ENCODE data around the gene ABTB1.

The ABTB1 gene

DNA sequence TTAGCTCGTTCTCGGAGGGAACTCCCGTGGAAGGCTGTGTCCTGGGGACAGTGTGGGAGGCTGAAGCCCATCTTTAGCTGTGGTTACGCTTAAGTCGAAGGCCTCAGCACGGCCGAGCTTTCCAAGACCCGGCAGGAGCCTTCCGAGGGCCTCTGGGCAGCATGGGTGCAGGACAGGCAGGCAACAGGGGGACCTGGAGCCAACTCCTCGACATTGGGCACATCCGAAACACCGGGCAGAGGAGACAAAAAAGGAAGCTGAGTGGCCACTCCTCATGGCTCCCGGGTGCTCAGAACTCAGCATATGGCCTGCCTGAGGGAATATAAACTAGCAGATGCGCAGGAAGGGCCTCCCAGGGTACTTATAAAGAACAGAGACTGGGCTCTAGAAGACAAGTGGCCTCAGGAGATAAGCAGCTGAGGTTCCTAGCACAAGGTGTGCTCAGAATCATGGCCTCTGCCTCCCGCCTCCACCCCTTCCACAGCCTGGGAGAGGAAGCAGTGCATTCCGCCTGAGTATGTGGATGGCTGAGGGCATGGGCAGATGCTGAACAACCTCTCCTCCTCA lies 34.1 kb downstream of the ABTB1 start:
- no peak for DNase-seq (ENCODE audit: low spot score)

DNA sequence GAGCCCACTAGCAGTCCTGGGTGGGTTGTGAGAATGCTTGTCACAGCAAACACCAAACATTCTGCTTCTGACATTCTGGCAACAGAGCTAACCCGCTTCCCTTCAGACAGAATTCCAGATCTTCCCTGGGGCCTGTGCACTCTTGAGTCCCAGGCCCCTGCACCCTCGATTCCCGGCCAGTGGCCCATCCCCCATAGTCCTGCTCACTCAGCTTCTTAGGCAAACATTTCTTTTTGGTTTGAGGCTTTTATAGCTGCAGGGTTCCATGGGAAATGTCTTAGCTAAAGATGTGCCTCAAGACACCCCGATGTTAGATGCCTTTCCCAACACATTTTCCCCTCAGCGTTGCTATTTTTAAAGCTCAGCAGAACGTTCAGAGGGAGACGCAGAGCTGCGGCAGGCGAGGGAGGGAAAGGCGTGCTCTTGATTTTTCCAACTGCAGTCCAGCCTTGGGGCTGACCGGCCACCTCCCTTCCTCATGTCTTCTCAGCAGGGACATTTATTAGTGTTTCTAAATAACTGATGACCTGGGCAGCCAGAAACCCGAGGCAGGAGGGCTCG lies 35.2 kb downstream of the ABTB1 start:
- DNase-seq (ENCODE audit: low spot score): no peak

DNA sequence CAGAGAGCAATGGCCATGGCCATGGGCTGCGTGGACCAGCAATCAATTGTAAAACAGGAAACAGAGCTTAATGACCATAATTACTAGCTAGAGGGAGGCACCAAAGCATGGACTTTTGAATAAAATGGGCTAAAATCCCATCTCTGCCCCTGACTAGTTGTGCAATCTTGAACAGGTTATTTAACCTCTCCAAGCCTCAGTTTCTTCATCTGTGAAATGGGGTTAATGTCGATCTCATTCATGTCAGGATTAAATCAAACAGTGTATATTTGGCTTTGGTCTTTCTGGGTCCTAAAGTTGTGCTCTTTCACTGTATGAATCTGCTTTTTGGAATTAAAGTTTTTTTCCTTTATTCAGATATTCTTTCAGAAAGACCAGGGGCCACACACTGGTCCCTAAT lies 36.1 kb downstream of the ABTB1 start:
- DNase-seq (ENCODE audit: low spot score): no peak

DNA sequence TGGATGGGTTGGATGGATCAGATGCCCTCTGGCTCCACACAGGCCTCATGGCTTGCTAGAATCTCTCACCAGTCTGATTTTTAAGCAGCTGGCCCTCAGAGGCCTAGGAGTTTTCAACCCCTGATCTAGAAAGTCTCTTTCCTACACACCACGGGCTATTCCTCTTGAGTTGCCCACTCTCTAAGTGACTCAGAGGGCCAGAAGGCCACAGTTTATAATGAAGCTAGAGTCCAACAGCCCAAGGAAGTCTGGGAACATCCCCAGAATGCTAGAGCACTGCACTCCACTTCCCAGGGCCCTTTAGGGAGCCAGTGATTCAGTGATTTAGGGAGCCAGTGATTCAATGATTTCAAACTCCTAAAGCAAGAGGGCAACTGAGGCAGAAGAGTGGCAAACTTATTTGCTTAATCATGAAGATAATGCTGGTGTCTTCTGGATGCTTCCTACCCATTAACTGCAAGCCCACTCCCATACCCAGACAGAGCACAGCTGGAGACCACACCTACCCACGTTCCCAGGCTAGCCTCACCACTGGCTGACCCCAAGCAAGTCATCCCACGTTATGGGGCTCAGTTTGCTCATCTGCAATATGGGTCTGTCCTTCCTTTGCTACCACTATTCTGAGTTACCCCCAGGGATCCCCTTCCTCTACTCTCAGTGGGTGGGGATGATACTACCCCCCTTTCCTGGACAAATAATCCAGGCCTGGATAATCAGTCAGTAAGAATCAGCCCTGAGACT lies 36.7 kb downstream of the ABTB1 start:
- no peak for DNase-seq (ENCODE audit: low spot score)

DNA sequence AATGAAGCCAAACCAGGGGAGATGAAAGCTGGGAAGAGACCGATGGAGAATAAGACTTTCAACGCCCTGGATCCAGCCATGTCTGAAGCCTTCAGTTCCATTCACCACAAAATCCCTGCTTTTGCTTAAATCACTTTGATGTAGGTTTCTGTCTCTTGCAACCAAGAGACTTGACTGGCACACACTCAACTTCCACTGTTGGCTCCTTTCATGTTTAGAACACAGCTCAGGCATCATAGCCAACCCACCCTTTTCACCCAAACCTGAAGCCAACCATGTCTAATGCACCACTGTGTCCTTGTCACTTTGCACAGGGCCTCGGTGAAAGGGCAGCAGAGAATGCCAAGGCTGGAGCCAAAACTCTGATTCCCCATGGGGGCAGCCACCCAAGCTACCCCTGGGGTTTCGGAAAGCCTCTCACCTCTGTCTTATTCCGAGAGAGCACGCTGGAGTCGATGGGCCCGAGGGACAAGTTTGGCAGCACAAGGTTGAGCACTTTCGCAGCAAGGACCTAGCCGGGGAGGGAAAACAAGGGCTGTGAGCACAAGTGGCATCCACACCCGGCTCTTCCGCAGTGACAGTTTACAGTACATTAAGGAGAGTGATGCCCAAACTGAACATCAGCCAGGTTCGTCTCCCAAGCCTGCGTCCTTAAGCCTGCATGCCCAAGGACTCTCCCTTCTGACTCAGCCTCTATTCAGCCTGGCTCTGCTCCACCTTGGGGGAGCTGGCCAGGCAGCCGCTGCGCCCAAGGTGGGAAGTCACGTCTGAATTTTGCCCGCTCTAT lies 37.6 kb downstream of the ABTB1 start:
- DNase-seq (ENCODE audit: low spot score): no peak

DNA sequence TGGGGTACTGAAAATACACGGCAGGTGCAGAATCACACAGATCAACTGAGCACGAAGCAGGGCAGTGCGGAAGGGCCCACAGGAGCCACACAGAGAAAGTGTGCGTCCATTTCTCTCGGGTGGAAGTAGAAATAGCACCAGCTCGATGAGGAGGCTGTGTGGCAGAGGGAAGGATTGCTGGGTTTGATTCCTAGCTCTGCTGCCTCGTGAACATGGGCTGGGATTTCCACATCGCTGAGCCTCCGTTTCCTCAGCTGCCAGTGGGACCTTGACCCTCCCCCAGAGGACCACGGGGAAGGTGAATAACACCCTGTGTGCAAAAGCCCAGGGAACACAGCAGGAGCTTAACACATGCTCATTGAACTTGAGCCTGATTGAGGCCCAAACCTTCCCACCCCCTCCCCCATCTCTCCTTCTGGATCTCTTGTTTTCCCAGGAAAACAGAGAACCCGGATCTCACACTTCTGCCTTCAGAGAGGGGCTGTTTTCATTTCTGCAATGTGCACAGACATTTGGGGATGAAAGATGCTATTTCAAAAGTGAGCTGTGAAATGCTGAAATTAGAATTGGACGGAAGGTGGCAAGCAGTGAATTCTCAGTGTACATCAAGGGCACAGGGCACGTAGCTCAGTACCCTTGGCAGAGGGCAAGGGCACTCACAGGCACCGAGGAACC lies 38.4 kb downstream of the ABTB1 start:
- no peak for DNase-seq (ENCODE audit: low spot score)

DNA sequence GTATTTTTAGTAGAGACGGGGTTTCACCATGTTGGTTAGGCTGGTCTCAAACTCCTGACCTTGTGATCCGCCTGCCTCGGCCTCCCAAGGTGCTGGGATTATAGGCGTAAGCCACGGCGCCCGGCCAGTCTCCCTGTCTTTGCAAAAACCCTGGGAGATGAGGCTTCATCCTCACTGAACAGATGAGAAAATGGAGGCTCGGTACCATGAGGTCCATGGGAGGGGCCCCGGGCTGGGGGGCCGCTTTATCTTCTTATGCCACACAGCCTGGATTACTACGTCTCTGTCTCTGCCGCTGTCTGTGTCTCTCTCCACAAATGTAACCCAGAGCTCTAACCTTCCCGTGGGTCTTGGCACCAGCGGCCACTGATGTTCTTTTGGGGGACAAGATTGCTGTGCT lies 39.1 kb downstream of the ABTB1 start:
- no peak for DNase-seq (ENCODE audit: low spot score)

DNA sequence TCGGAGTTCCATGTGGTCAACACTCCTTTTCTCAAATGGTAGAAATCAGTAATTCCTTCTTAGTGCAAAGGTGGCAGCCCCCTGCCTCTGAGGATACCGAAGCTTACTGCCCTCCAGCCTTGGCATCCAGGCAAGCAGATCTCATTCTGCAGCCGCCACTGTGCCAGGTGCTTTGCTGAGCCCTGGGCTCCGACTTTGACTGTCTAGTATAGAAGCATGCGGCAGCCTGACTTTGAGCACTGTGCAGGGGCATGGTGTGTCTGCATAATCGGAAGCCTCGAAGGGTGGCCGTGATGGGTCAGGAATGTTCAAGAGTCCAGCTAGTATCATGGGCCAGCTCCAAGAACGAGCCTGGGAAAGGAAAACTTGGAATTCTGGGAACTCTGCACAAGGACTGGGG lies 39.7 kb downstream of the ABTB1 start:
- no peak for DNase-seq (ENCODE audit: low spot score)

DNA sequence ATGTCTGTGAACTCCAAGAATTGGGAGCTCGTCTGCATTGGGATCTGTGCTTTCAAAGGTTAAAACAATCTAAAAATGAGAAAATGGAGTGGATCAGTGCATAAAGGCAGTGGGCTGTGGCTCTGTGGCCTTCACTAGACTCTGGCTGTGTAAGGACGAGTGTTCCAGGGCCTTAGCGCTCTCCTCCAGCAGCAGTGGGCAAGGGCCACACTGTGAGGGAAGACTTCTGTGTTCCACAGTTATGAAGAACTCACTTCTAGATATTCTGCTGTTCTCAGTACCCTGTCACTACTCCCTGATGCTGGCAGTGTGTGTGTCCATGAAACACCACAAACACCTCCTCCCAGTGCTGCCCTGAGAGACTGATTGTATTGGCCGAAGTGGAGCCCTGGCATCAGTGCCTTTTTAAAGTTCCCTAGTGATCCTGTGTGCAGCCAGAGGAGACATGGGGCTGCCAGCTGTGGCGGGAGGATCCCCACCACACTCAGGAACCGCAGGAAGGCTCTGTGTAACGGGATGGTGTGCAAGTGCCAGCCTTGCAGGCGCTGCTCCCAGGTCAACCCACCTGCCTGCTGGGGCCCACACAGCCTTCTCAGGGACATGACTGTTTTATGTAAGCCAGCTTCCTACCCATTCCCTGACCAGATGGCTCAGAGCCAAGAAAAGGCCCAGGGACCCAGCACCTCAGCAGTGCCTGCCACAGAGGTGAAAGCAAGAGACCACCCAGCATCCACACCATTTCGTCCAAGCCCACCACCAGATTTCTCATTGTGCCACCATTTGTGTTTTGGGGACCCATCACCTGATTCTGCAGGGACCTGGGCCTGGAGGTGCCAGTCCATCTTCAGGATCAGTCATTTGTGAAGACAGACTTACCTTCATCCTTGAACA lies 40.4 kb downstream of the ABTB1 start:
- no peak for DNase-seq (ENCODE audit: low spot score)

DNA sequence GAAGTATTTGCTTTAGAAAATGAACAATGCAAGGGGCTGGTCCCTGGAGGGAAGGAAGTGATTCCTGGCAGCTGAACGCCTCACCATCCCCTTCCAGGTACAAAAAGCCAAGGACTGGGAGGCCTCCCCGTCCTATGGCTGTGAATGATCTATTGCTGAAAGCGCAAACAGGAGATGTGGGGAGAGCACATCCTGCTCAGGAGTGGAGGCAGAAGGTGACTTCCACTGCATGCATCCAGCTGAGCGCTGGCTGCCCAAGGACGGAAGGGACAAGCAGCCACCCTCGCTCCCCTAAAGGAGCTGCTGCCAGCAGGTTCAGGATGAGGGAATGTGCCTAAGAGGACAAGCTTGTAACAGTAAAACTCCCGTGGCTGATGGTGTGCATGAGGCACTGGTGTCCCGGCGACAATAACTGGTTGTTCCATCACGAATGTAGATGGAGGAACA lies 41.4 kb downstream of the ABTB1 start:
- no peak for DNase-seq (ENCODE audit: low spot score)

DNA sequence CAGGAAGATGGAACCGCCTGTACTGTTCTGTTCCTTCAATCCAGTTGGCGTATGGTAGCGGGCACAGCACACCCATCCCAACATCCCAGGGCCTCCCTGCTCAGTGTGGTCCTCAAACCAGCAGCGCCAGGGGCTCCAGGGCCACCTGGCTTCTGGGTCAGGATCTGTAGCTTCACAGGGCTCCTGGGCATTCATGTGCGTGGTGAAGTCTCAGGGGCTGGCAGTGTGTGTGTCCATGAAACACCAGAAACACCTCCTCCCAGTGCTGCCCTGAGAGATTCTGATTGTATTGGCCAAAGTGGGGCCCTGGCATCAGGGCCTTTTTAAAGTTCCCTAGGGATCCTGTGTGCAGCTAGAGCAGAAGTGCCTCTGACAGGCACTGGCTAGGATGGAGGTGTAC lies 42.1 kb downstream of the ABTB1 start:
- no peak for DNase-seq (ENCODE audit: low spot score)

DNA sequence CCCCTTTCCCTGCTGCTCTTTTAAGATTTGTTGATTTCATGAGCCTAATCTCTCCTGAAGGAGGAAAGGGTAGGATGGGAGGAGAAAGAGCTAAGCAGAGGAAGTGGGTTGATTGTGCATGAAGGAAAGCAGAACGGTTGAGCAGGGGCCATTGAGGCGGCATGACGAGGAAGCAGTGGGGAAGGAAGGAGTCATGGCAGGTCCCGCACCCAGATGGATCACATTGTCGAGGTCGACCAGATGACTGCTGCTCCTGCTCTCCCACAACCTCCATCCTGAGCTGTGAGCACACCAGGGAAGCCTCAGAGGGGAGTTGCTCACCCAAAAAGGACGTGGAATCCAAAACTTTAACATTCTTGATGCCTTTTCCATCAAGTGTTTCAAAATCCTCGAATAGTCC lies 42.8 kb downstream of the ABTB1 start:
- no peak for DNase-seq (ENCODE audit: low spot score)

DNA sequence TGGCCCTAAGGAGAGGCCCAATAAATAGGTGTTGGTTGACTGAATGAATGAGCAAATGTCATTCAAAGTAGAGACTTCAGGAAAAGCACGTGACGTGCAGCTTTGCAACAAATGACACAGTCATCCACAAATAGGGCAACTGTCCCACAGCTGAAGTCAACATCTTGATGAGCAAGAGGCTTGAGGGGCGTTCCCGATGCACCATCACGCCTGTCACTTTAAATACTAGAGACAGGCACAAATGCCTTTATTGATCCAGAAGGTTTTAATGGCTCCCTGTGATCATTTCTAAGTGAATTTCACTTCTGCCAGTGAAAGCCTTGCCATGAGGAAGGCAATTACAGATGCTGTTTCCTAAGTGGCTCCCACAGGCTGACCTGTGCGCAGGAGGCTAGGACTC lies 43.6 kb downstream of the ABTB1 start:
- DNase-seq (ENCODE audit: low spot score): no peak

DNA sequence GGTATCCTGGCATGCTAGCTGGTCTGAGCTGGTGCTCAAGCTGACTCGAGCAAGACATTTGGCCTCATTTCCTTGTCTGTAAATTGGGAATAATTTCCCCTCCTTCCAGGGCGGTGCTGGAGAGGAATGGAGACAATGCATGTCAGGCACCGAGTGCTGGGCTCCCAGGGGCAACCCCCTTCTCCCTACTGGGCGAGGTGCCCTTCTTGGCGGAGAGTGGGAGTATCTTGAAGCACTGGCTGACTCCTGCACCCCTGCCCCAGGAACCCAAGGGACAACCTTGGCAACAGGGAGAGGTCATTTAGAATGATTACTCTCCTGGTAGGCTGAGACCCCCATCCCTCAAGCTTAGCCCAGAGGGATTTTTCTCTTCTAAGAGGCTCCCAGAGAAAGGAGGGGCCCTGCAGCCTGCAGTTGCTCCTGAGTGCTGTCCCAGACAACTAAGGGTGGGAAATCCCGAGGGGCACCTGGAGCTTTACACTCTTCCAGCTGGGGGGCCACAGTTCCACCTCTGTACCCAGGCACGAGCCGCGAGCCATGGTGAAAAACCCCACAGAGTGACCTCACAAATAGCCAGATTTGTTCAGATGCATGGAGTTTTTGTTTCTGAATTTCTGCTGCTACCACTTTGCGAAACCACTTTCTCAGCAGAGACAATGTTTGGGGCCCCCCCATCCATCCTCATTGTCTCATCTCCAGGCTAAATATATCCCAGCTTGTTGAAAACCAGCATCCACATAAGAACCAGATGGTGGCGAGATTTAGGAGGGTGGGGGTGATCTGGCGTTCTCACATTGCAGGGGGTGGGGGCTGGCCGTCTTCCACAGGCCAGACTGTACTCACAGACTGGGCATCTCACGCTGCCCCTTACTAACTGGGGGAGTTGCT lies 44.8 kb downstream of the ABTB1 start:
- DNase-seq (ENCODE audit: low spot score): no peak

DNA sequence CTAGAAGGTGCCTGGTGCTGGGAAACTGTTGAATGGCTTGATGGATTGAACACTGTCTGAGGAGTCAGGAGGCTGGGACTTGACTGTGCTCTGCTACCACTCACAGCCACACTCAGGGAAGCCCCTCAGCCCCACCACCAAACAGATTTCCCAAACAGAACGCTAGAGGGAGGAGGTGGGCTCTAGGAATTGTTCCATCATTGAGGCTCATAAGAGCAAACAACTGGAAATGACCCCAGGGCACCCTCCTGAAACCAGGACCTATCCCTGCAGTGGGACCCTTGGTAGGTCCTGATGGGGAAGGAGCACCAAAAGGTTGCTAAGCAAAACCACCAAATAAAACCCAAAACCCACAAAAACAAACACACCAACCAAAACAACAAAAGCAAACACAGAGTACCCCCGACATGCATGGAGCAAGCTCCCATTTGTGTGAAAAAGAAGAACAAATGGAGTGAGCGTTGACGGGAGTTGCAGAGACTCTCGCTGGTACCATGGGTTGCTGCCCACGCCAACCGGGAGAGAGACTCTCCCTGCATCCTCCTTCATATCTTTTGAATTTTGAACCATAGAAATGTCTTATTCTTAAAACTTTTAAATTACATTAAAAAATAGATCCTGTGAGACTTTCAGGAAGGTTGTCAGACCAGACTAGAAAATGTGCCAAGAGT lies 45.6 kb downstream of the ABTB1 start:
- DNase-seq (ENCODE audit: low spot score): no peak

DNA sequence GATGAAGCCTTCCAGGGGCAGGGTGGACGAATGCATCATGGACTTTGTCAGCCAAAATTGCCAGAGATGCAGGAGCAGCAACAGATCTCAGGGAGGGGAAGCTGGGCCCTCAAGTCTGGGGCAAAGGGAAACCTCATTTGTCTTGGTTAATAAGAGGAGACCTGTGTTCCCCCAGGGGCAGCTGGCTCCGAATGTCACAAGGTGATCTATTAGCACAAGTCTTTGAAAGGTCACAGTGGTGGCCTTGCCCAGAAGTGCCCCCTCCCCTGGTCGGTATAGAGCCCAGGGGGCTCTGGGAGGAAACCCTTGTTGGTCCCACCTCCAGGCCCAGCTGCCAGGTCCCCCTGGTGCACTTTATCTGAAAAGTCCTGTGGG lies 46.2 kb downstream of the ABTB1 start:
- no peak for DNase-seq (ENCODE audit: low spot score)

DNA sequence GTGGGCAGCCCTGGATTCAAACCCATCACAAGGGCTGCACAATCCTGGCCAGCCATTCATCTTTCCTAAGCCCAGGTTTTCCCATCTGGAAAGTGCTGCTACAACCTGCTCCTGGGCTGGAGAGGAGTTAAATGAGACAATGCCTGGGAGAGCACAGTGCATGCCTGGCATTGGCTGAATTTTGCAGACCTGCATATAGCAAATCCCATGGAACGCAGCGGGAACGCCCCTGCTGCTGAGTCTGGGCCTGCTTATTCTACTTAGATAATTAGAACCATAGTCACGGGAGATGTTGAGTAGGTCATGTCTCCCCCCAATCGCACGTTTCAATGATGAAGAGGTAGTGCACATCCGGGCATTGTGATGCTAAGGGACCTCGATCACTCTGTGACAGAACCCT lies 46.6 kb downstream of the ABTB1 start:
- no peak for DNase-seq (ENCODE audit: low spot score)

DNA sequence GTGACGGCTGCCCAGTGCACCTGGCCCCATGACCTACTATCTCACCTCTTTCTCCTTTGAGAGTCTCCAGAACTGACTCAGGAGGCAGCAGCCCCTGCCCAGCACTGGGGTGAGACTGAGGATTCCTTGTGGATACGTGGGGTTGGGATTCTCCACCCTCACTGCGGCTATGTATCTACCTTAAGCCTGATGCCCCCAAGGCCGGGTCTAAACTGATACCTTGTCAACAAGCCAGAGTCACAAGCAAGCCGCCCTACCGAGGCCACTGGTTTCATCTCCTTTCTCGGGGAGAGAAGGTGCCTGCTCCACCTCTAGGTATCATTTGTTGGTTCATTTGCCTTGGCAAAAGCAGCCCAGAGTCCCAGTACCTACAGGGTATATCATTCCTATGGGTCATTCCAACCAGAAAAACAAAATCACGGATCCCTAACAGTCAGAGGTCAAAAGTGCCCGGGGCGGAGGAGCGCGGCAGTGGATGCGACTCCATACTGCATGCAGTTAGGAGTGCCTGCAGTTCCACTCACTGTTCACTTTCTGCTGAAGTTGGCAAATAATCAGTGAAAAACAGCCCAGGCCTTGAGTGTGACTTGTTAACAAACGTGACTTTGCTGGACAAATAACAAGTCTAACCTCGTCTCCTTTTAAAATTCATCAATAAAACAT lies 47.5 kb downstream of the ABTB1 start:
- no peak for DNase-seq (ENCODE audit: low spot score)
